GM18868 (cell line): ENCODE data around the gene ACADSB.

Source experiments
- ATAC-seq: cut with Tn5 transposase; IDR thresholded peaks from one replicate; pipeline ENCODE4 v1.9.1; 2021; ENCODE audit warnings: mild to moderate bottlenecking, moderate library complexity; ENCODE audit not compliant: unreplicated experiment

Gene ACADSB

DNA sequence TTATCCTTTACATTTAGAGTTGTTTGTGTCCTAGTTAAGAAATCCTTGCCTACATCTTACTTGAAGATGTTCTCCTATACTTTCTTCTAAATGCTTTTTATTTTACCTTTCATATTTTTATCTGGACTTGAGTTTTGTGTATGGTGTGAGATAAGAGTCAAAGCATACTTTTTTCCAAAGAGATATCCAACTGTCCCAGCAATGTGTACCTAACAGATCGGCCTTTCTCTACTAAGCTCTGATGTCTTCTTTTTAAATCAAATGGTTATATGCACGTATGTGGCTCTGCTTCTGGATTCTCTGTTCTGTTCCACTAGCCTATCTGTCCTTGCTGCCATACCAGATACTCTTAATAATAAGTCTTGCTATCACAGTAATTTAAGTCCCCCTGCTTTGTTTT lies 7.4 kb upstream of the ACADSB start:
- no peak for ATAC-seq

- no peak for ATAC-seq
Measured at GRCh38 chr10:123004298-123004697, 4.5 kb upstream of the ACADSB start.

DNA sequence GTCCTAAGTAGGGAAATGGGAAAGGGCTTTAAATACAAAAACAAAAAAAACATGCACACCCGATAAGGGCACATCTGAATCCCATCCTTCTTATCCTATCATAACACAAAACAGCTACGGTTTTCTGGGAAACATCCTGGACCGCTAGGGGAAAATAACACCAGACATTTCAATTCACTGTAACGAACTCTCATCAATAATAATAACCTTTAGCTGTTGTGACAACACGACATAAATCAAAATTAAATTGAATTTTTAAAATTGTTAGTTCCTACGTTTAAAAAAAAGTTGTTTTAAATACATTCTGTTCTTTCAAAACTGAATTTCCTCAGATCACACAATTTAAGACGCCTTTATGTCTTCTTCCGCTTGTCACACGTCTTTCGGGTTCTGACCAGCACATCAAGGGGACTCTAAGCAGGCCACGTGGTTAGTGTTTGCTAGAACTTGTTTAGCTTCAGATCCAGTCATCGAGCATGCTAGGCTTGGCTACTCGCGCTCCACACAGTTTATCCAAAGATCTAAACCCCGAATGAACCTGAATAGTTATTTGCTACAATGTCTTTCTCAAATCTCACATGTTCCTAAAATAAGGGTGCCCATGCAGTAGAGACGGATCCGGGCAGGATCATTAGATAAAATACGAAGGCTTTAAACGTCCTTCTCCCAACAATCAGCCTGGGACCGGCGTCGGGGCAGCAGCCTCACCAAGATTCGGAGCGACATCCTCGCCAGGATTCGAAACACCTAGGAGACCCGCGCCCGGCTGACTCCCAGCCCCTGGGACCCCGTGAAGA lies 1.1 kb upstream of the ACADSB start:
- peak; percentile 39 for ATAC-seq

DNA sequence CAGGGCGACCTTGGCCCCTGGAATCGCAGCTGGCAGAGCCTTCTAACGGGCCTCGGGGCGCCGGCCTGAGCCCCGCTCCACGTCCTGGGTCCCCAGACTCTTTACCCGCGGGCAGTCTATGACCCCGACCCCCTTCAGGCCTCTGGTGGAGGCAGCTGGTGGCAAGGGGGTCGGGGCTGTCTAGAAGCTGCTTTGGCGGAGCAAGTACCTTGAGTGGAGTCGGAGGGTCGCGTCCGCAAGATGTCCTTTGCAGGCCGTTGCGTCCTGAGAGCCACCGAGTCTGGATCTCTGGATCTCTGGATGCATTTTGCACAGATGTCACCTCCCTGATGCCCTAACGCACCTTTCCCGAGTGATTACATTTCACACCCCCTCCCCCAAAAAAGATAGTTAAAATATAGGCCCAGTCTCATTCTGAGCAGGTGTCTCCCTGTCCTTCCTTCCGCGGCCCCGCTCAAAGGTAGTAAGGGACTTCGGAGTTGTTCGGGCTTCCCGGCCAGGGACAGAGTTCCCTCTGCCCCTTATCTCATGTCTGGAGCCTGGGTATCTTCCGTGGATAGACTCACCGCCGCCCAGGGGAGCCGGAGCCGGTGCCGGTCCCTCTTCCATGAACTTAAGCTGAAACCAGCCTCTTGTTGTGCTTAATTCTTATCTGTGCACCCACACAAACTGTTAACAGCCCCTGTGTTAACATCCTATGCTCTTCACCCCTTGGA lies 457 bp downstream of the ACADSB start:
- peak; percentile 16 for ATAC-seq

- no peak for ATAC-seq
Measured at GRCh38 chr10:123011987-123012386, 3.2 kb downstream of the ACADSB start.

DNA sequence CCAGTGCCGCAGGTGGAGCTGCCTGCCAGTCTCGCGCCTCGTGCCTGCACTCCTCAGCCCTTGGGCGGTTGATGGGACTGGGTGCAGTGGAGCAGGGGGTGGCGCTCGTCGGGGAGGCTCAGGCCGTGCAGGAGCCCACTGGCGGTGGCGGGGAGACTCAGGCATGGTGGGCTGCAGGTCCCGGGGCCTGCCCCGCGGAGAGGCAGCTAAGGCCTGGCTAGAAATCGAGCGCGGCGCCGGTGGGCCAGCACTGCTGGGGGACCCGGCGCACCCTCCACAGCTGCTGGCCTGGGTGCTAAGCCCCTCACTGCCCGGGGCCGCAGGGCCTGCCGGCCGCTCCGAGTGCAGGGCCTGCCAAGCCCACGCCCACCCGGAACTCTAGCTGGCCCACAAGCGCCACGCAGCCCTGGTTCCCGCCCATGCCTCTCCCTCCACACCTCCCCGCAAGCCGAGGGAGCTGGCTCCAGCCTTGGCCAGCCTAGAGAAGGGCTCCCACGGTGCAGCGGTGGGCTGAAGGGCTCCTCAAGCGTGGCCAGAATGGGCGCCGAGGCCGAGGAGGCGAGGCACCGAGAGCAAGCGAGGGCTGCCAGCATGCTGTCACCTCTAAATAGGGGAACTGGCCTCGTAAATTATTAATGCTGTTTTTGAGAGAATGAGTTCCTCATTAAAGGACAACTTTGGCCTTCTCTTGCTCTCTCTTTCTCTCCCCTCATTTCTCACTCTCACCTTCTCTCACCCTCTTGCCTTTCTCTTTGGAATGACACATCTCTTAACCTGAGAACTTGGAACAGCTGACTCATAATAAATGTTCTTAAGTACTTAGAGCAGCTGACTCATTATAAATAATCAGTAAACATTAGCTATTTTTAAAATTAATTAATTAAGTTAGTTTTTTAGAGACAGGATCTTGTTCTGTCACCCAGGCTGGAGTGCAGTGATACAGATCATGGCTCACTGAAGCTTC lies 4.9 kb downstream of the ACADSB start:
- no peak for ATAC-seq

DNA sequence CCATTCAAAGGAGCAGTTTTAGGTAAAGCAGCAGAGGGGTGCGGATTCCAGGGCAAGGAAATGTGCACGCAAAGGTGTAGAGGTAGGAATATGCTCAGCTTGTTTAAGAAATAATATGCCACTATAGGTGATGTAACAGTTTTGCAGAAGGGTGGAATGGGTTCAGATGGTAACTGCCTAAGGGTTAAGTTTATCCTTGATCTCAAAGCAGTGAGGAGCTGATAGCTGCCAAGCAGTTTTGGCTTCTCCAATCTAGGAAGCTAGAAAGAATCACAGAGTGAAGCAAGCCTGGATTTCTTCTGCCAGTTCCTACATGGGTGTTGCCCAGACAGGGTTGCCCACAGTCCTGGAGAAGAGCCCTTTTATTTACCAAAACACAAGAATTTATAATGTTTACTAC lies 6.0 kb downstream of the ACADSB start:
- no peak for ATAC-seq

DNA sequence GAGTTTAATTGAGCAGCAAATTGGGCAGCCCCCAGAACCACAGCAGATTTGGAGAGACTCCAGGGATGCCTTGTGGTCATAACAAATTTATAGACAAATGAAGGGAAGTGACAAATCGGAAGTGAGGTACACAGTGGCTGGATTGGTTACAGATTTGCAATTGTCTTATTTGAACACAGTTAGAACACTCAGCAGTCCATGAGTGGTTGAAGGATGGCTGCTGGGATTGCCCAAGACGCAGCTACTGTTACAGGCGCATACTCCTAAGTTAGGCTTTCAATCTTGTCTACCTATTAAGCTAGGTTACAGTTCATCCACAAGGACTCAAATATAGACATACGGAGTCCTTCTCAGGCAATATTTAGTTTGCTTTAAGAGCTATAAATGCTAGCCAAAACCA lies 7.4 kb downstream of the ACADSB start:
- ATAC-seq, result no peak

- ATAC-seq, result no peak
Measured at GRCh38 chr10:123017421-123018165, 8.8 kb downstream of the ACADSB start.

GRCh38 chr10:123018531-123018930 lies 9.7 kb downstream of the ACADSB start:
- no peak for ATAC-seq

GRCh38 chr10:123019264-123019663 lies 10.5 kb downstream of the ACADSB start:
- no peak for ATAC-seq

DNA sequence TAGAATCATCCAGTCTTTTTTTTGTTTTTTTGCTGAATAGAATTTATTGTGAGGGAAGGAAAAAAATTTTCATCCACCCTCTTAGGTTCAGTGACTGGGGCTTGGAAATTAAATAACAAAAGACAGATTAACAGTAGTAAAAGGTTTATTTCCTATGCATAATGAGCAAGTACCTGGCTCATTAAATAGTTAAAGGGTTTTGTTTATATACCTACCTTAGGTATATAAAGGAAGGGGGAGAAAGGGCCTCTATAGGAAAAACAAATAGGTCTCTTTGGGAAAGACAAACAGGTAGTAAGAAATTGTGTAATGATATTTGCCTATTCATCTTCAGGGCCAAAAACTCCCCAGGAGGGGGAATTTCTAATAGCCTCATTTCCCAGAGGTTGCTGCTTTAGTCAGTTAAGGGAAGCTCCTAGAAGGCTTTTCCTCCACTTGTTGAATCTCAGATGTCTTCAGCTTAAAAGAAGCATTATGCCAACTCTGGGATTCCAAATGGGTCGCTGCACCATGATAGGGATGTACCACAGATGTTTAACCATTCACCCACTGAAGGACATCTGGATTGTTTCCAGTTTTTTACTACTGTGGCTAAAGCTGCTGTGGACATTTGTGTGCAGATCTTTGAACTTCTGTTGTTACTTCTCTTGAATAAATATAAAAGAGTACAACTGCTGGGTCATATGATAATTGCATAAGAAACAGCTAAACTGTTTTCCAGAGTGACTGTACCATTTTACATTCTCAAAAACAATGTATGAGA lies 11.3 kb downstream of the ACADSB start:
- no peak for ATAC-seq

GRCh38 chr10:123021517-123021916 lies 12.7 kb downstream of the ACADSB start:
- ATAC-seq, result no peak

DNA sequence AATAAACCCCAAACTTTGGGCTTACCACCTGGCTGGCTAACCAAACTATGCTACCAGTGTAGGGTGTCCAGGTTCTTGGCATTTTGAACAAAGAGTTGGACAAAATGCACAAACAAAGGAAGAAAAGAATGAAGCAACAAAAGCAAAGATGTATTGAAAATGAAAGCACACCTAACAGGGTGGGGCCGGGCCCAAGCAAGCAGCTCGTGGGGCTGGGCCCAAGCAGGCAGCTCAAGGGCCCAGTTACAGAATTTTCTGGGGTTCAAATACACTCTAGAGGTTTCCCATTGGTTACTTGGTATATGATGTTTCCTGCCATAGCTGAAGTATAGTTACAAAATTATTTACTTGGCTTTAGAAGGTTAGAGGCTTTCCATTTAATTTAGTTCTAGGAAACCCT lies 15.7 kb downstream of the ACADSB start:
- no peak for ATAC-seq

- no peak for ATAC-seq
Measured at GRCh38 chr10:123026302-123026701, 17.5 kb downstream of the ACADSB start.

GRCh38 chr10:123027861-123028260 lies 19.1 kb downstream of the ACADSB start:
- ATAC-seq, result no peak

DNA sequence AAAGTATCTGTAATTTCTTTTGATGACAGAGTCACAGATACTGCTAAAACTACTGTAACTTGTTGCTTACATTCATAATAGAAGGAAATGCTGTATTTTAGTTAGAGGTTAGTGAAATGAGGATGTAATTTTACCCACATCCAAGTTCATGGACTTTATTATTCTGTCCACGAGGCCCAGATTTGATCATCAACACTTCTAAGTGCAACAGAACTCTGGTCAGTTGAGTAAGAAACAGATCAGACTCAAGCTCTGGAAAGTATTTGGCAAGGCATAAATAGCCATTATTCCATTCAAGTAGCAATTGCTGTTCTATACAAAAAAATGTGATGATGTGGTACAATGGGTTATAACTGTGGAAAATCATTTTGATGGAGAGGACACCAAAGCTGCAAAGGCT lies 22.3 kb downstream of the ACADSB start:
- no peak for ATAC-seq

- no peak for ATAC-seq
Measured at GRCh38 chr10:123034332-123034731, 25.5 kb downstream of the ACADSB start.

DNA sequence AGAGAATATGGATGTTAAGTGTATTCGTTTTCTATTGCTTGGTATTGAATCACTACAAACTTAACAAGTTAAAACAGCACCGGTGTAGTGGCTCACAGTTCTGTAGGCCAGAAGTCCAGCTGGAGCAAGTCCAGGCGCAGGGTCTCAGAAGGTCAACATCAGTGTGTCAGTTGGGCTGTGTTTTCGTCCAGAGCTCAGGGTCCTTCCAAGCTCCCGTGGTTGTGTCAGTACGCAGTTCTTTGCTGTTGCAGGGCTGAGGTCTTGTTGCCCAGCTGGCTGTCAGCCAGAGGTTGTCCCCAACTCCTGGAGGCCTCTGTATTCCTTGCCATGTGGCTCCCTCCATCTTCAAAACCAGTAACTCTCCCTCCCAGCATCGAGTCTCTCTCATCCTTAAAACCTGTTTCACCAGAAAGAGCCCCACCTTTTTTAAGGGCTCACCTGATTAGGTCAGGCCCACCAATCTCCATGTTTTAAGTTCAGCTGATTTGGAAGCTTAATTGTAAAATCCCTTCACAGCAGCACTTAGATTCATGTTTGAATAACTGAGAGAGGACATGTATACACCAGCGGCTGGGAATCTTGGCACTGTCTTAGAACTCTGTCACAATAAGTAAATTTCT lies 26.8 kb downstream of the ACADSB start:
- no peak for ATAC-seq
